Gastroesophageal sphincter (tissue), 3 donors: ENCODE results near the gene COX4I2.

ENCODE experiments used
- CTCF ChIP-seq, 4 experiments: fragments of 200-600 bp in 2 of 4; fragments of 450-650 bp in 2 of 4; sonication (generic) in 1 of 4; IDR thresholded peaks; one replicate each; pipeline ENCODE4 v1.5.1; 2017 to 2019; ENCODE audit warnings: antibody characterized with exemption in 4 of 4, mild to moderate bottlenecking in 2 of 4, moderate library complexity in 2 of 4
- EP300 ChIP-seq: sonication (generic); formaldehyde crosslinking; IDR thresholded peaks from one replicate; pipeline ENCODE4 v1.6.1; 2017; ENCODE audit warnings: antibody characterized with exemption, mild to moderate bottlenecking
- POLR2A ChIP-seq, 2 donors: fragments of 450-650 bp; IDR thresholded peaks; one replicate each; pipeline ENCODE4 v1.6.1; 2017; ENCODE audit warnings: antibody characterized with exemption in 2 of 2, mild to moderate bottlenecking in 2 of 2, moderate library complexity in 1 of 2

- TF ChIP-seq CTCF (IDR thresholded peaks at IDR 0.05) (no peak), EP300 (no peak), POLR2A (IDR thresholded peaks at IDR 0.05) (no peak)
Observed at GRCh38 chr20:31642837-31643236, 5.1 kb downstream of the COX4I2 start.
